ENCODE data around the gene RNF212B.

RNF212B gene

GRCh38 chr14:23299211-23299957, 61.6 kb downstream of the RNF212B start (continued):
- TF ChIP-seq ZNF362 (tag by site-specific recombination; IDR thresholded peaks at IDR 0.05) (peak; percentile 87), SP3 (tag by site-specific recombination; IDR thresholded peaks at IDR 0.05) (no peak), ZNF391 (tag by site-specific recombination; IDR thresholded peaks at IDR 0.05; ENCODE audit: borderline replicate concordance, low read depth) (no peak), ZNF692 (tag by site-specific recombination; IDR thresholded peaks at IDR 0.05) (no peak), PRDM1 (tag by site-specific recombination; IDR thresholded peaks at IDR 0.05) (peak; percentile 31; the same call in 1 of the 2 replicates), ZNF626 (tag by site-specific recombination; IDR thresholded peaks at IDR 0.05) (no peak)

GRCh38 chr14:23299986-23300686, 62.4 kb downstream of the RNF212B start:
- TF ChIP-seq ZNF600 (tag by site-specific recombination; IDR thresholded peaks at IDR 0.05) (0 out of 2 replicates have a peak, but pooled peaks have one; percentile 17), ZNF426 (tag by site-specific recombination; IDR thresholded peaks at IDR 0.05) (no peak)
- H3K36me3 ChIP-seq (ENCODE audit: control insufficient read depth in 2 of 2, insufficient read depth in 1 of 2, low read length in 2 of 2), result peaks cover 4 to 24% of the 10 kb centered on the region in 2 experiments
- H3K4me1 ChIP-seq (ENCODE audit: control insufficient read depth, insufficient read depth, low read length), result peaks cover 7% of the 10 kb centered on the region; the same call in 1 of the 2 replicates
- peak overlapping the region; percentile 97 for H3K27ac ChIP-seq (ENCODE audit: extremely low read depth, low read depth, low read length)
- no peak overlapping the region; the same call in 1 of the 2 replicates for H3K4me3 ChIP-seq (ENCODE audit: low read depth, low read length)
- ChIA-PET CTCF (interaction anchor here (0.8 to 3.3 kb wide), 9 partner anchors 14 to 179 kb away, joined by 3 to 12 read pairs (median 4); partner anchors contain the start of genes HOMEZ and PABPN1), POLR2A (interaction anchor here (1.1 to 8.1 kb wide), 5 partner anchors 14 to 257 kb away, joined by 3 to 170 read pairs (median 12); partner anchors contain the start of genes HOMEZ and PABPN1)
- H3K9me3 ChIP-seq (ENCODE audit: control insufficient read depth, insufficient read depth, low read depth, low read length), result no peaks in the 10 kb centered on the region

- CTCF ChIA-PET, result interaction anchor here (0.5 to 3.3 kb wide), 14 partner anchors 14 to 914 kb away, joined by 3 to 12 read pairs (median 4); partner anchors contain the start of genes HOMEZ and PABPN1
- TF ChIP-seq PRDM10 (tag by site-specific recombination; IDR thresholded peaks at IDR 0.05) (peak; percentile 59; the same call in 1 of the 2 replicates), ZSCAN30 (tag by site-specific recombination; IDR thresholded peaks at IDR 0.05) (no peak), TSHZ1 (tag by site-specific recombination; IDR thresholded peaks at IDR 0.05; ENCODE audit: borderline replicate concordance) (no peak)
- Histone ChIP-seq H3K36me3 (ENCODE audit: control insufficient read depth in 2 of 2, insufficient read depth in 1 of 2, low read length in 2 of 2) (peaks cover 4 to 24% of the 10 kb centered on the region in 2 experiments), H3K4me1 (ENCODE audit: control insufficient read depth, insufficient read depth, low read length) (peaks cover 8% of the 10 kb centered on the region; the same call in 1 of the 2 replicates), H3K9me3 (ENCODE audit: control insufficient read depth, insufficient read depth, low read depth, low read length) (no peaks in the 10 kb centered on the region), H3K4me3 (ENCODE audit: low read depth, low read length) (peak overlapping the region; percentile 66), H3K27ac (ENCODE audit: extremely low read depth, low read depth, low read length) (peak overlapping the region; percentile 97)
- POLR2A ChIA-PET, result interaction anchor here (1.1 to 8.1 kb wide), 6 partner anchors 8 to 256 kb away, joined by 3 to 170 read pairs (median 16); partner anchors contain the start of genes HOMEZ and PABPN1
These were observed 63.0 kb downstream of the RNF212B start for GRCh38 chr14:23300687-23301223.

All from HEK293 (cell line).